ENCODE results near the gene OPCML. TPM values are rescaled to one million over a fixed set of nuclear protein-coding genes. Genes with fewer than 3 reads are reported as not detected.

The OPCML gene
- total RNA-seq, 1 donor from 2014 or later = 2.7 TPM

DNA sequence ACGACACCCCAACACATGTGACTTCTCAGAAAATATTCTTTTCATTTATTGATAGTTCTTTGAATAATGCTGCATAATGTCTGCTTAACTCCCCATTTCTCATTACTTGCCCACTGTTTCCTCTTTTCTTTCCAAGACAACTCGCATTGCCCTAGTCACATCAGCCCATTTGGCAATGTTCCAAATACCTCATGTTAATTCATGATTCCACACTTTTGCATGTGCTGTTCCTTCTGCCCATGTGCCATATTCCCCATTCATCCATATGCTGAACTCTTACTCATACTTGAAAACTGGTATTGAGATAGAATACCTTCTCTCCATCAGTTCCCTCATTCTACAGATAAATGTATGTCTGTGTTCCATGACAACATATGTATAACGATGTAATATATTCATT, 993.7 kb downstream of the OPCML start:
- H3K4me3 Mint-ChIP-seq (ENCODE audit: unreplicated experiment) = no peak overlapping the region
- no peak overlapping the region for H3K27ac Mint-ChIP-seq (ENCODE audit: unreplicated experiment)
- no peaks in the 10 kb centered on the region for H3K4me1 Mint-ChIP-seq (ENCODE audit: low read depth)
- no peaks in the 10 kb centered on the region for H3K9me3 Mint-ChIP-seq (ENCODE audit: low read depth)
- no peak for DNase-seq (ENCODE audit: low spot score)
- no peaks in the 10 kb centered on the region for H3K36me3 Mint-ChIP-seq (ENCODE audit: low read depth)
- TF ChIP-seq, protein P1, sequence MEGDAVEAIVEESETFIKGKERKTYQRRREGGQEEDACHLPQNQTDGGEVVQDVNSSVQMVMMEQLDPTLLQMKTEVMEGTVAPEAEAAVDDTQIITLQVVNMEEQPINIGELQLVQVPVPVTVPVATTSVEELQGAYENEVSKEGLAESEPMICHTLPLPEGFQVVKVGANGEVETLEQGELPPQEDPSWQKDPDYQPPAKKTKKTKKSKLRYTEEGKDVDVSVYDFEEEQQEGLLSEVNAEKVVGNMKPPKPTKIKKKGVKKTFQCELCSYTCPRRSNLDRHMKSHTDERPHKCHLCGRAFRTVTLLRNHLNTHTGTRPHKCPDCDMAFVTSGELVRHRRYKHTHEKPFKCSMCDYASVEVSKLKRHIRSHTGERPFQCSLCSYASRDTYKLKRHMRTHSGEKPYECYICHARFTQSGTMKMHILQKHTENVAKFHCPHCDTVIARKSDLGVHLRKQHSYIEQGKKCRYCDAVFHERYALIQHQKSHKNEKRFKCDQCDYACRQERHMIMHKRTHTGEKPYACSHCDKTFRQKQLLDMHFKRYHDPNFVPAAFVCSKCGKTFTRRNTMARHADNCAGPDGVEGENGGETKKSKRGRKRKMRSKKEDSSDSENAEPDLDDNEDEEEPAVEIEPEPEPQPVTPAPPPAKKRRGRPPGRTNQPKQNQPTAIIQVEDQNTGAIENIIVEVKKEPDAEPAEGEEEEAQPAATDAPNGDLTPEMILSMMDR (IDR thresholded peaks at IDR 0.05) = no peak
- H3K27me3 Mint-ChIP-seq (ENCODE audit: low read depth) = peaks cover under 1% of the 10 kb centered on the region

DNA sequence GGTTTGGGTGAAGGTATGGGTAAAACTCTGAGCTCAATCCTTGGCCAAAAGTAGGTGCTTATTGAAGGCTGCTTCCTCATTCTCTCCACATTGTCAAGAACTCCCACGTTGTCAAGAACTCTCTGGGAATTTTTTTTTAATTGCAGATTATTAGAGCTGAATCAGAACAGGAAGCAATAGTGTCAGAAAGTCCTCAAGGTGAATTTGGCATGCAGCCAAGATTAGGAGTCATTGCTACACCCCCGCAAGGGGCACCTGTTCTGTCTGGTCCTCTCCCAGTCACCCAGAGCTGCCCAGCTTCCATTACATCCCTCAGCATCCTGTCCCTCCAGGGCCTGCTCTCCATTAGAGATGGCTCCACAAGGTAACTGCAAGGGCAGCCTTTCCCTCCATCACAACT, 996.5 kb downstream of the OPCML start:
- H3K4me1 Mint-ChIP-seq (ENCODE audit: low read depth) = no peaks in the 10 kb centered on the region
- TF ChIP-seq, protein P1 (IDR thresholded peaks at IDR 0.05) = no peak
- H3K27me3 Mint-ChIP-seq (ENCODE audit: low read depth) = peaks cover 4% of the 10 kb centered on the region
- DNase-seq (ENCODE audit: low spot score) = no peak
- no peak overlapping the region for H3K27ac Mint-ChIP-seq (ENCODE audit: unreplicated experiment)
- H3K9me3 Mint-ChIP-seq (ENCODE audit: low read depth) = no peaks in the 10 kb centered on the region
- no peak overlapping the region for H3K4me3 Mint-ChIP-seq (ENCODE audit: unreplicated experiment)
- no peaks in the 10 kb centered on the region for H3K36me3 Mint-ChIP-seq (ENCODE audit: low read depth)

DNA sequence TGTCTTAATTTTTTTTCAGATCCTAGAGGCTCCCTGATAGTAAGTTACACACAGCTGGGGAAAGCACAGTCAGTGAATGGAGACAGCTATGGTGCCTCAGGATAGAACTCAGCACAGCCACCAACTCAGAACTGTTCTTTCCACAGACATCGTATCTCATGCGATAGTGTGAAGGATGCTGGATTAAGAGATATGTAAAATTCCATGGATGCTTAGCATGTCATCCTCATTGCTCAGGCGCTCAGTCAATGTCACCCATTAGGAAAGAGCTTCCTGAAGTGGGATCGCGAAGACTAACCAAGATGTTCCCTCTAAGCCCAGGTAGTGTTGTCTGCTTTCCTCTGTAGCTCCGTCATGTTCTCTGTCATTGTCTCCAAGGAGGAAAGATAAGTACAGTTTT, 1000.4 kb downstream of the OPCML start:
- no peak for DNase-seq (ENCODE audit: low spot score)
- H3K27ac Mint-ChIP-seq (ENCODE audit: unreplicated experiment) = no peak overlapping the region
- no peak overlapping the region for H3K4me3 Mint-ChIP-seq (ENCODE audit: unreplicated experiment)
- peaks cover 6% of the 10 kb centered on the region for H3K27me3 Mint-ChIP-seq (ENCODE audit: low read depth)
- TF ChIP-seq, protein P1 (IDR thresholded peaks at IDR 0.05) = no peak
- peaks cover 15% of the 10 kb centered on the region for H3K4me1 Mint-ChIP-seq (ENCODE audit: low read depth)
- H3K36me3 Mint-ChIP-seq (ENCODE audit: low read depth) = no peaks in the 10 kb centered on the region
- no peaks in the 10 kb centered on the region for H3K9me3 Mint-ChIP-seq (ENCODE audit: low read depth)

DNA sequence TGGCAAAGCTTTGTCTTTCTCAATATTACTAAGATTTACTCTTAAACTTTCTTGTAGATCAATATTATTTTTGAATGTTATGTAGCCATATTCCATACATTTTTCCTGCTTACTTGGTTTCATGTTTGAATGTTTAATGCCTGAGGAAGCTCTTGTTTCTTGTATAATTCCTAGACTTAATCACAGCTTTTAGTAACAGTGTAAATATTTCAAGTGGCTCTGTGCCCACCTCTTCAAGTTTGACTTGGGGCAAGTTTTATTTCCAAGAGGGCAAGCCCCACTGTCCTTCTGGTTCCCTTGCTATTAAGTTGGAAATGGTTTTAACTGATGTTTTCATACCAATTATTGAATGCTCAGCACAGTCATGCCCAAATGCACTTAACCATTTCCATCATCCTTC, 1004.1 kb downstream of the OPCML start:
- Mint-ChIP-seq H3K4me3 (ENCODE audit: unreplicated experiment) (no peak overlapping the region), H3K9me3 (ENCODE audit: low read depth) (no peaks in the 10 kb centered on the region), H3K27ac (ENCODE audit: unreplicated experiment) (no peak overlapping the region), H3K27me3 (ENCODE audit: low read depth) (peaks cover 4% of the 10 kb centered on the region), H3K4me1 (ENCODE audit: low read depth) (peaks cover 15% of the 10 kb centered on the region), H3K36me3 (ENCODE audit: low read depth) (no peaks in the 10 kb centered on the region)
- DNase-seq (ENCODE audit: low spot score) = no peak
- TF ChIP-seq, protein P1 (IDR thresholded peaks at IDR 0.05) = no peak

DNA sequence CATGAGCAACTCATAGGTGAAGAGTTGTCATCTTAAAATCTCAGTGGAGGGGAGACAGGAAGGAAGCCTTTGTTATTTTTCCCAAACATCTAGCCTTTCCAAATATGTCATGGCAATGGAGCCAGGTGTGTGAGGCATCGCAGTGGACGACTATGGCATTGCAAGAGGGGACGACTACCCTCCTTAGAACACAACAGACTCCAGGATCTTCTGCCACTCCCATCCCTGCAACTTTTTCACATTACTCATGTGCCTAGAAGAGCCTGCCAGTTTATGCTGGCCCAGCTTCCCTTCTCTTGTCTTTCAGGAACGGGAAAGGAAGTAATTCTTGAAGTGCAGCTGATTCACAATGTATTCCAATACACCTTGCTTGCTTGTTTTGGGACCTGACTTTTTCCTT, 1008.4 kb downstream of the OPCML start:
- no peak overlapping the region for H3K27ac Mint-ChIP-seq (ENCODE audit: unreplicated experiment)
- H3K9me3 Mint-ChIP-seq (ENCODE audit: low read depth) = no peaks in the 10 kb centered on the region
- peaks cover 22% of the 10 kb centered on the region for H3K4me1 Mint-ChIP-seq (ENCODE audit: low read depth)
- no peaks in the 10 kb centered on the region for H3K27me3 Mint-ChIP-seq (ENCODE audit: low read depth)
- DNase-seq (ENCODE audit: low spot score) = no peak
- TF ChIP-seq, protein P1 (IDR thresholded peaks at IDR 0.05) = no peak
- H3K4me3 Mint-ChIP-seq (ENCODE audit: unreplicated experiment) = no peak overlapping the region
- no peaks in the 10 kb centered on the region for H3K36me3 Mint-ChIP-seq (ENCODE audit: low read depth)
